ENCODE data around the gene CYYR1. TPM values are rescaled to one million over a fixed set of nuclear protein-coding genes. Genes with fewer than 3 reads are reported as not detected.

Gene CYYR1
- total RNA-seq, 1 donor from 2014 or later, result 1.5 TPM

DNA sequence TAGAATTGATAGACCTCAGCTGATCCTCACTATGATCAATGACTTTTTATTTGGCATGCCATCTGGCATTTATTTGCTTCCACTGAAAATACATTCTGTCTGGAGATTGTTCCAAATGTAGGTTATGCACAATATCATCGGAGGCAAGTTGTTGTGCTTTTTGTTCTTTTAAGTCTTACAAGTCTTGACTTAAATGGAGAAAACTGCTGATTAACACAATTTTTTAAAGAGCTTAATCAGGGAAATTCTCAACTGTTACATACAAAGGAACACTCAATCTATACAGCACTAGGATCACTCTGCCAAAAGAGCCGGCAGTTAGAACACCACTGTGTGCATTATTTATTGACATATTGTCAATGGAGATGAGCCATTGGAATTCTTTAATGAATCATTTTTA is 19.2 kb downstream of the CYYR1 start:
- no peak for DNase-seq (ENCODE audit: low read depth)

GRCh38 chr21:26550326-26550725 is 22.8 kb downstream of the CYYR1 start:
- DNase-seq (ENCODE audit: low read depth), result peak; percentile 81

GRCh38 chr21:26546446-26547097 is 26.5 kb downstream of the CYYR1 start:
- no peak for DNase-seq (ENCODE audit: low read depth)

GRCh38 chr21:26544201-26544775 is 28.8 kb downstream of the CYYR1 start:
- DNase-seq (ENCODE audit: low read depth), result no peak

DNA sequence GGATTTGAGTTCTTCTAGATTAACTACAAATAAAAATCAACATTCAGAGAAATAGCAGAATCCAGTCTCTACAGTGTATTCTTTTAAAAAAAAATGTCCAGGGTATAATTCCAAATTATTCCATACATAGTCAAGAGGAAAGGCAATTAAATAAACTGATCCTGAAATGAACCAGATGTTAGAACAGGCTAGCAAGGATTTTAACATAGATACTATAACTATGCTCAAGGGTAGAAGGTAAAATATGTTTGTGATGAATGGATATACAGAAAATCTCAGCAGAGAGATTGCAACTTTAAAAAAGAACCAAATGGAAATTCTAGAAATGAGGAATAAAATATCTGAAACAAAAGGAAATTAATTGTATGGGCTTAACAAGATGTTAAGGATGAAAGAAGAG is 32.4 kb downstream of the CYYR1 start:
- DNase-seq (ENCODE audit: low read depth), result no peak

- DNase-seq (ENCODE audit: low read depth), result no peak
Observed at GRCh38 chr21:26539566-26539965, 33.5 kb downstream of the CYYR1 start.

DNA sequence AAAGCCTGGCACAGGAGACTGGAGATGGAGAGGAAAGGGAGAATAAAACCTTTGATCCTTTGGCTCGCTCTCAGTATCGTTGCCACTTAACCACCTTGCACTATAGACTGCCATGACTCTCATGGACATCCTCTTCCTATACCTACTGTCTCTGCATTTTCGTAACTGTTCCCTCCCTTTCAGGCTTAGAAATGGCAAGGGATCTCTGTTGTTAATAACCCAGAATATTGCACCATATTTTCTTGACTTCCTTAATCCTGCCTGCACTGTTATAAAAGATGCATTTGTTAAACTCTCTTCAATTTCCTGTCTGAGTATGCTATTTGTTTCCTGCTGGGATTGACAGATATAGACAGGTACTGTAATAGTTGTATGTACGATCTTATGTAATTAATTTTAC is 38.6 kb downstream of the CYYR1 start:
- DNase-seq (ENCODE audit: low read depth), result no peak

DNA sequence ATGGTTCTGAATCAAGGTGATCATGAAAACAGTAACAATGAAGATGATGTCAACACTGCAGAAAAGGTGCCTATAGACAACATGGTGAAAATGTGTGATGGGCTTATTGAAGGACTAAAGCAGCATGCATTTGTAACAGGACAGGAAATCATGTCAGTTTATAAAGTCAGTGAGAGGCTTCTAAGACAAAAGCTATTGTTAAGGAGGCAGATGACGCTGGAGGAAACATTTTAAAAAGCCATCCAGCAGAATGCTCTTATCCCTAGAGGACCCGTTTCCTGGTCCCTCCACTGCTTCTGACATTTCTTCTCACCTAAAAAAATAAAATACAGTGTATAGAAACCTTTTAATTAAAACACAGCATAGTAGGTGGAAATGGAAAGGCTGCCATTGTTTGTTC is 40.9 kb downstream of the CYYR1 start:
- no peak for DNase-seq (ENCODE audit: low read depth)

DNA sequence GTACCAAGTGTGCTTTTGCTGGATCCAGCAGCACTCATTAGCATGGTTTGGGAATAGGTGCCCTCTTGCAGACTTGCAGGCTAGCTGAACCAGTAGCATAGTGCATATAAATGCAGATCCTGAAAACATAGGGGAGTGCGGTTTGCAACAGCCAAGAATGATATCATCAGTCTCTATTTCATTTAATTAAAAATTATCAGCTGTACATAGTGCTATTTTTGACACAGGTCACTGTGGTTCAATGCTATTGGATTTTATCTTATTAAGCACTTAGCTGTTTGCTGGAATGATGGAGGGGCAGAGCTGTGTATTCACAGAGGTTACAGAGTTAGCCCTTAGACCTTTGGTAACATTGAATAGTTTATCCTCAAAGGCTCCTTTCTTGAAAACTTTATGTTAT is 43.6 kb downstream of the CYYR1 start:
- DNase-seq (ENCODE audit: low read depth), result no peak

GRCh38 chr21:26528882-26529281 is 44.2 kb downstream of the CYYR1 start:
- DNase-seq (ENCODE audit: low read depth), result no peak

DNA sequence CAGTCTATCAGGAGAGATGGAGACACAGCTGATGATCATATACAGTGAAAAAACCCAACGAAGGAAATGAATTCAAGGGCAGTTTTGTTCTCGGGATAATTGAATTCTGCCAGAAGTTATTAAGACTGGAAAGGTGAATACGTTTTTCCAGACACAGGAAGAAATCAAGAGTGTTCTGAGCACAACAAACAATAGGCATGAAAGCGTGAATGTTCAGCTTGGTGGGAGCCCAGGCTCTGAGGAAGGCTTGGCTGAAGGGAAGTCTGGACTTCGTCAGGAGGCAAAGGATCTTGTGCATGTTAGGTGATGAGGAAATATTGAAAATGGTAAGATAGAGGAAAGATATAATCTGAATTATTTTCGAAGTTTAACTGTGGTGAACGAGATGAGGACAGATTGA is 50.4 kb downstream of the CYYR1 start:
- no peak for DNase-seq (ENCODE audit: low read depth)

GRCh38 chr21:26519142-26519541 is 53.9 kb downstream of the CYYR1 start:
- DNase-seq (ENCODE audit: low read depth), result no peak

DNA sequence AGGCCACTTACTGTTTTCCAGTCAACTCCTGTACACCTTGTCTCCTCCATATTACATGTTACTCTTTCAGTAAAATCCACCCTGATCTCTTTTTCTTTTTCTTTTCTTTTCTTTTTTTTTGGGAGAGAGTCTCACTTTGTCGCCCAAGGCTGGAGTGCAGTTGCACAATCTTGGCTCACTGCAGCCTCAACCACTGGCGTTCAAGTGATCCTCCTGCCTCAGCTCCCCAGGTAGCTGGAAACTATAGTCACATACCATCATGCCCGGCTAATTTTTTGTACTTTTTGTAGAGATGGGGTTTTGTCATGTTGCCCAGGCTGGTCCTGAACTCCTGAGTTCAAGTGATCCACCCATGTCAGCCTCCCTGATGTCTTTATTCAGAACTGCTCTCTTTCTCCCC is 57.8 kb downstream of the CYYR1 start:
- no peak for DNase-seq (ENCODE audit: low read depth)

DNA sequence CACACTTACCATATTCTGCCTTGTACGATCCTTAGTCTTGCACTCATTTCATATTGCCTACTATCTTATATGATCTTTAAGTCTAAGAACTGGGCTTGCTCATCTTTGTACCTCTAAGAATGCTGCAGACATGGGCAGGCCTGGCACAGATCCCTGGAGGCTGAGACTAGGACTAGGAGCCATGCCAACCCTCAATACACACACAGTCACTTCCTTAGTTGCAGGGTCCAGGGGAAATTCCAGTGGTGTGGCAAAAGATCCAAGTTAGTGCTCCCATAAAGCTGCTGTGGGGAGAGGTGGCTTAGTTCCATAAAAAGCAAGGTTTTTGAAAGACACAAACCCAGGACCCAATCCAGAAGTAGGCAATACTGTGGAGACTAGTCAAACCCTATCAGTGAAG is 59.9 kb downstream of the CYYR1 start:
- DNase-seq (ENCODE audit: low read depth), result peak; percentile 32

DNA sequence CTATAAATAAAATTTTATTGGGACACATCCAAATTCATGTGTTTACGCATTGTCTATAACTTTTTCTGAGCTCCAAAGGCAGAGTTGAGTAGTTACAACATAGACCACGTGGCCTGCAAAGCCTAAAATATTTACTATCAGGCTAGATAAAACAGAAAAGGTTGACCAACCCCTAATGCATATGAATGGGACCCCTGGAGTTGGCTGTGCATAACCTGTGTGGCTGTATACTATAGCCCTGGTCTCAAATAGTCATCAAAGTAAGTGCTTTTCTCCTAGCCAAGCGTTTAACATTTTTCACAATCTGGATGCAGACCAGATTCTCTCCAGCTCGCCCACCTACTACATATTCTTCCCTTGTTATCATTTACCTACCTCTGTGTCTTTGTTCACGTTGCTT is 60.4 kb downstream of the CYYR1 start:
- no peak for DNase-seq (ENCODE audit: low read depth)

GRCh38 chr21:26508903-26509302 is 64.2 kb downstream of the CYYR1 start:
- DNase-seq (ENCODE audit: low read depth), result no peak

- DNase-seq (ENCODE audit: low read depth), result peak; percentile 42
Observed at GRCh38 chr21:26506956-26507355, 66.1 kb downstream of the CYYR1 start.

- no peak for DNase-seq (ENCODE audit: low read depth)
Observed at GRCh38 chr21:26505211-26505610, 67.9 kb downstream of the CYYR1 start.

GRCh38 chr21:26503414-26503813 is 69.7 kb downstream of the CYYR1 start:
- DNase-seq (ENCODE audit: low read depth), result no peak

GRCh38 chr21:26501495-26502021 is 71.5 kb downstream of the CYYR1 start:
- DNase-seq (ENCODE audit: low read depth), result no peak

DNA sequence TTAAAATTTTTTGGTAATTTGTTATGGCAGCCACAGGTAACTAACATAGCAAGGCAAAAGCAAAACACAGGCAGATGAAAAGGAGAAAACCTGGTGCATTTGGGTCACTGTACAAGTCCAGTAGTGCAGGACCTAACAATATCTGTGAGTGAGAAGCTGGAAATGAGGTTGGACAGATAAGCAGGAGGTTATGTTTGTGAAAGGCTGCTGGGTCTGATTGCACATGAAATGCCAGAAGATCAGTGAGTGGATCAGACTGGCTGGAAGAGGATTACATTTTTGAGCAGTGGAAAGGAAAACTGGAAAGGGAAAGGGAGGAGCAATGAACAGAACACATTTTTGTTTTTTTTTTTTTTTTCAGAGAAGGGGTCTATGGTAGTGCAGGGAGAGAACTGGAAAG is 73.6 kb downstream of the CYYR1 start:
- DNase-seq (ENCODE audit: low read depth), result no peak

- no peak for DNase-seq (ENCODE audit: low read depth)
Observed at GRCh38 chr21:26495283-26495849, 77.7 kb downstream of the CYYR1 start.

- no peak for DNase-seq (ENCODE audit: low read depth)
Observed at GRCh38 chr21:26491663-26492062, 81.4 kb downstream of the CYYR1 start.
